ENCODE data around the gene ASIC1. TPM values are rescaled to one million over a fixed set of nuclear protein-coding genes. Genes with fewer than 3 reads are reported as not detected.
A peak's percentile ranks its signal among the peaks of the same experiment; 100 is the strongest.

The ASIC1 gene
- total and polyA plus RNA-seq, 2 of the 13 experiments (the other 11 are each of a cell fraction or from before 2014, with no cell fraction given), result 0.44 to 1.5 TPM

DNA sequence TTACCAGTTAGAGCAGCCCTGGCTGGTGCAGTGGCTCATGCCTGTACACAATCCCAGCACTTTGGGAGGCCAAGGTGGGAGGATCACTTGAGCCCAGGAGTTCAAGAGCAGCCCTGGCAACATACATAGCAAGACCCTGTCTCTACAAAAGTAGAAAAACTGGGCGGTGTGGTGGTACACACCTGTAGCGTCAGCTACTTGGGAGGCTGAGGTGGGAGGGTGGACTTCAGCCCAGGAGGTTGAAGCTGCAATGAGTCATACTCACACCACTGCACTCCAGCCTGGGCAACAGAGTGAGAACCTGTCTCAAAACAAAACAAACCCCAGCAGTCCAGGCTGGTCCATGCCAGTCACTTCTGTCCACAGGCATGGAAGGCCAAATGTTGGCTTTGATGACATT, 62.0 kb downstream of the ASIC1 start:
- 100% methylated on average over 2 of the region's 2 CpGs for WGBS (ENCODE audit: low lambda C conversion rate)
- ATAC-seq (peak; percentile 20; the same call in 2 of the 3 replicates), FAIRE-seq (no peak), DNase-seq (ENCODE audit: low spot score) (no peak)
- ChIA-PET POLR2A (interaction anchor here (0.6 to 1.6 kb wide), 2 partner anchors 35 to 225 kb away, joined by 4 read pairs; no protein-coding TSS in a partner anchor), CTCF (ENCODE audit: low intra/inter-chr PET ratio, low total read pairs) (no interaction called here)
- no peaks in the 10 kb centered on the region for H3K9me3 ChIP-seq (ENCODE audit: low read length)
- no peak overlapping the region for H3K4me3 ChIP-seq (replicated peaks in 1 of 3; ENCODE audit: insufficient read depth in 1 of 3, low read depth in 2 of 3, low read length in 3 of 3)
- no peak overlapping the region for H3K9ac ChIP-seq (ENCODE audit: insufficient read depth, low read depth, low read length)
- no peaks in the 10 kb centered on the region for H3K27me3 ChIP-seq (ENCODE audit: control insufficient read depth in 1 of 2, insufficient read depth in 2 of 2, low read length in 2 of 2)
- 0 out of 2 replicates have a peak, but pooled peaks cover 2% of the 10 kb centered on the region for H3K4me1 ChIP-seq (ENCODE audit: insufficient read depth, low read length)
- no peak overlapping the region for H3K27ac ChIP-seq (ENCODE audit: extremely low read length, insufficient read depth, low read length)
- in situ Hi-C loops (cut with HindIII; ENCODE audit: extremely low pct_ligation_motif_present, low pct_unique_long_range_greater_than_20kb) (no loop called here), intact Hi-C loops (cut with micrococcal nuclease; ENCODE audit: unreplicated experiment) (no loop called here)
- H3K36me3 ChIP-seq (replicated peaks in 1 of 2; ENCODE audit: control insufficient read depth in 1 of 2, insufficient read depth in 2 of 2, low read length in 2 of 2), result peaks cover 3 to 28% of the 10 kb centered on the region in 2 experiments; a peak in 4 of 5 replicates
- H2AFZ ChIP-seq (ENCODE audit: low read length), result no peak overlapping the region
- no TSS peak for BruUV-seq (replicated peaks)
- H4K20me1 ChIP-seq (ENCODE audit: insufficient read depth, low read length), result no peaks in the 10 kb centered on the region
- H3K79me2 ChIP-seq (ENCODE audit: insufficient read depth, low read length), result peaks cover 6% of the 10 kb centered on the region
- TF ChIP-seq KAT7 (CRISPR knock-in tag; IDR thresholded peaks at IDR 0.05; ENCODE audit: borderline replicate concordance), result no peak
- TF ChIP-seq, protein P1, sequence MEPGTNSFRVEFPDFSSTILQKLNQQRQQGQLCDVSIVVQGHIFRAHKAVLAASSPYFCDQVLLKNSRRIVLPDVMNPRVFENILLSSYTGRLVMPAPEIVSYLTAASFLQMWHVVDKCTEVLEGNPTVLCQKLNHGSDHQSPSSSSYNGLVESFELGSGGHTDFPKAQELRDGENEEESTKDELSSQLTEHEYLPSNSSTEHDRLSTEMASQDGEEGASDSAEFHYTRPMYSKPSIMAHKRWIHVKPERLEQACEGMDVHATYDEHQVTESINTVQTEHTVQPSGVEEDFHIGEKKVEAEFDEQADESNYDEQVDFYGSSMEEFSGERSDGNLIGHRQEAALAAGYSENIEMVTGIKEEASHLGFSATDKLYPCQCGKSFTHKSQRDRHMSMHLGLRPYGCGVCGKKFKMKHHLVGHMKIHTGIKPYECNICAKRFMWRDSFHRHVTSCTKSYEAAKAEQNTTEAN (CRISPR knock-in tag; conservative IDR thresholded peaks at IDR 0.05), result no peak
- TF ChIP-seq FOSL2 (CRISPR knock-in tag; IDR thresholded peaks at IDR 0.05), result peak; percentile 74
- TF ChIP-seq ZNF460 (CRISPR knock-in tag; IDR thresholded peaks at IDR 0.05; ENCODE audit: borderline replicate concordance), result peak; percentile 97
- TF ChIP-seq ZMYM3 (CRISPR knock-in tag; IDR thresholded peaks at IDR 0.05), result 0 out of 2 replicates have a peak, but pooled peaks have one; percentile 34
- H3K4me2 ChIP-seq (ENCODE audit: low read depth, low read length), result no peak overlapping the region

DNA sequence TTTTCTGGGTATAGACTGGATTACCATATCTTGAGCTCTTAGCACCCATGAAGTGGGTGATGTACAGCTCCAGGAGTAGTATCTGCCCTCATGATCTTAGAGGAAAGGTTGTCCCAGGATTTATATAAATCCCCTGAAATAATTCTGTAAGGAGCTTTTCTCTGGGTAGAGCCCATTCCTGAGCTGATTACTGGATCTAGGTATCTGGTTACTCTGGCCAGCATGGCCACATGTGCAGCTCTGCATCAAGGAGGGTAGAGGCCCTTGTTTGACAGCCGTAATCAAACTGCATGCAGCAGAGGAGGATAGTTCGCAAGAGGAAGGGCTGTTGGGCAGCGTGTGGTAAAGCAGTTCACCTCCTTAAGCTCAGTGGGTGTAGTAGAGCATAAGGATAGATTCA, 63.1 kb downstream of the ASIC1 start:
- CTCF ChIA-PET (ENCODE audit: low intra/inter-chr PET ratio, low total read pairs), result no interaction called here
- 100% methylated on average over 3 of the region's 3 CpGs for WGBS (ENCODE audit: low lambda C conversion rate)

More for the DNA sequence above, 63.1 kb downstream of the ASIC1 start:
- H3K27me3 ChIP-seq (ENCODE audit: control insufficient read depth in 1 of 2, insufficient read depth in 2 of 2, low read length in 2 of 2), result no peaks in the 10 kb centered on the region
- ATAC-seq (no peak), DNase-seq (ENCODE audit: low spot score) (no peak), FAIRE-seq (no peak)
- no peak for TF ChIP-seq BCL6 (CRISPR knock-in tag; IDR thresholded peaks at IDR 0.05)
- no peak overlapping the region for H3K27ac ChIP-seq (ENCODE audit: extremely low read length, insufficient read depth, low read length)
- H3K79me2 ChIP-seq (ENCODE audit: insufficient read depth, low read length), result peaks cover 4% of the 10 kb centered on the region
- H4K20me1 ChIP-seq (ENCODE audit: insufficient read depth, low read length), result no peaks in the 10 kb centered on the region
- no peak overlapping the region for H3K4me2 ChIP-seq (ENCODE audit: low read depth, low read length)
- intact Hi-C loops (cut with micrococcal nuclease; ENCODE audit: unreplicated experiment) (no loop called here), in situ Hi-C loops (cut with HindIII; ENCODE audit: extremely low pct_ligation_motif_present, low pct_unique_long_range_greater_than_20kb) (no loop called here)
- no peaks in the 10 kb centered on the region for H3K9me3 ChIP-seq (ENCODE audit: low read length)
- H3K4me3 ChIP-seq (replicated peaks in 1 of 3; ENCODE audit: insufficient read depth in 1 of 3, low read depth in 2 of 3, low read length in 3 of 3), result no peak overlapping the region
- POLR2A ChIA-PET, result interaction anchor here (0.9 to 1.6 kb wide), 3 partner anchors 9 to 36 kb away, joined by 4 to 6 read pairs (median 4); partner anchors contain the start of gene COX14
- no peak overlapping the region for H2AFZ ChIP-seq (ENCODE audit: low read length)
- no peaks in the 10 kb centered on the region for H3K4me1 ChIP-seq (ENCODE audit: insufficient read depth, low read length)
- BruUV-seq (replicated peaks), result no TSS peak
- H3K36me3 ChIP-seq (replicated peaks in 1 of 2; ENCODE audit: control insufficient read depth in 1 of 2, insufficient read depth in 2 of 2, low read length in 2 of 2), result peaks cover 3 to 28% of the 10 kb centered on the region in 2 experiments; a peak in 4 of 5 replicates
- no peak overlapping the region for H3K9ac ChIP-seq (ENCODE audit: insufficient read depth, low read depth, low read length)

Measured in HepG2 (cell line).